Osteoblast (primary cell): ENCODE data around the gene LRRFIP1. TPM values are rescaled to one million over a fixed set of nuclear protein-coding genes. Genes with fewer than 3 reads are reported as not detected.

ENCODE experiments used
- DNase-seq: peaks from one replicate; pipeline ENCODE4 v3.0.0; 2011; ENCODE audit warnings: low spot score, mixed read lengths; ENCODE audit not compliant: insufficient read length; ENCODE audit errors: missing footprints
- H2AFZ ChIP-seq: 2 replicates; pipeline ENCODE4 v1.6.0; 2011; ENCODE audit warnings: mild to moderate bottlenecking, low read length
- H3K27ac ChIP-seq: 2 replicates; pipeline ENCODE4 v1.5.1; 2011; ENCODE audit warnings: mild to moderate bottlenecking, low read depth, low read length, moderate library complexity
- H3K27me3 ChIP-seq: 2 replicates; pipeline ENCODE4 v1.6.0; 2012; ENCODE audit warnings: mild to moderate bottlenecking, control low read depth, inconsistent platforms, low read length, moderate library complexity; ENCODE audit not compliant: insufficient read depth
- H3K36me3 ChIP-seq: 2 replicates; pipeline ENCODE4 v1.5.1; 2011; ENCODE audit warnings: mild to moderate bottlenecking, low read length, control low read depth, moderate library complexity; ENCODE audit not compliant: insufficient read depth
- H3K4me1 ChIP-seq: 2 replicates; pipeline ENCODE4 v1.5.1; 2011; ENCODE audit warnings: mild to moderate bottlenecking, low read length, control low read depth, moderate library complexity; ENCODE audit not compliant: insufficient read depth
- H3K4me2 ChIP-seq: 2 replicates; pipeline ENCODE4 v1.6.0; 2011; ENCODE audit warnings: mild to moderate bottlenecking, low read length; ENCODE audit not compliant: insufficient read depth
- H3K4me3 ChIP-seq: fragments of 200-600 bp; sonication (generic); 3 replicates; pipeline ENCODE4 v1.5.1; 2012; ENCODE audit warnings: mild to moderate bottlenecking, low read length, inconsistent platforms; ENCODE audit not compliant: insufficient read depth
- H3K79me2 ChIP-seq: 2 replicates; pipeline ENCODE4 v1.6.0; 2012; ENCODE audit warnings: mild to moderate bottlenecking, low read length, control low read depth, inconsistent platforms; ENCODE audit not compliant: insufficient read depth
- H3K9me3 ChIP-seq: 2 replicates; pipeline ENCODE4 v1.5.1; 2011; ENCODE audit warnings: low read depth, low read length, control low read depth
- H4K20me1 ChIP-seq: 2 replicates; pipeline ENCODE4 v1.6.0; 2012; ENCODE audit warnings: mild to moderate bottlenecking, low read length, control low read depth; ENCODE audit not compliant: insufficient read depth
- CTCF ChIP-seq: IDR thresholded peaks from 2 replicates; pipeline ENCODE4 v1.5.1; 2011; ENCODE audit warnings: mild to moderate bottlenecking, low read depth, low read length, moderate library complexity; ENCODE audit errors: extremely low read depth
- total RNA-seq: library from RNA; depleted of rRNA; stranded (reverse); fragments of >200 nt; gene quantifications from 2 replicates; pipeline ENCODE4 v1.2.3, GENCODE V29; 2012

Gene LRRFIP1
- total RNA-seq, 1 donor, result 51.8 TPM

- DNase-seq, result no peak
- H3K79me2 ChIP-seq, result peaks cover 73% of the 10 kb centered on the region
- no peak for TF ChIP-seq CTCF
- H3K4me3 ChIP-seq, result no peak overlapping the region
- H3K27ac ChIP-seq, result peak overlapping the region; percentile 95
- no peak overlapping the region for H2AFZ ChIP-seq
- H3K4me2 ChIP-seq, result no peak overlapping the region
- peaks cover 8% of the 10 kb centered on the region for H4K20me1 ChIP-seq
- H3K36me3 ChIP-seq, result no peaks in the 10 kb centered on the region
- H3K4me1 ChIP-seq, result peaks cover 64% of the 10 kb centered on the region
- H3K9me3 ChIP-seq, result no peaks in the 10 kb centered on the region
- no peaks in the 10 kb centered on the region for H3K27me3 ChIP-seq
Observed at GRCh38 chr2:237699870-237700511, 72.6 kb downstream of the LRRFIP1 start.

DNA sequence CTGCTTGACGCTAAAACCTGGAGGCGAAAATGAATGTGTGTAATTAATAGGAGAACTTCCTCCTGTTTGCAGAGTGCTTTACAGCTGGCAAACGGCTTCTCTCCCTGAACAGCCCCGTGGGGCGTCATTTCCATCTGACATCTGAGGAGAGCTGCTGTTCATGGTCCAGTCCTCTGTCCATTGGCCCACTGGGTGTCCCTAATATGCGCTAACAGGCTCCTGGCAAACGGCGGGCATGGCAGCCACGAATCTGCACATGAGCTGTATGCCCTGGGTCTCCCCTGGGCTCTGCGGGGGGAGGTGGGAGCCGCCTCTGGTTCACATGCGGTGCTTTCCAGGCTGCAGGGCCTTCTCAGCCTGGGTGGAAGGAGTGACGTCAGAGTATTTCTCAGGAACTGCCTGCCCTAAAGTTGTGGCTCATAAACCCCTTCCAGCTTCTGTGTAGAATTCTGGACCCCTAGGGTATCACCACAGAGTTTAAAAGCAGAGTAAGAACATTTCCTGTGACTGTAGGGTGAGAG, 73.2 kb downstream of the LRRFIP1 start:
- Histone ChIP-seq H3K27ac (peak overlapping the region; percentile 95), H4K20me1 (peaks cover 12% of the 10 kb centered on the region), H3K27me3 (no peaks in the 10 kb centered on the region), H3K4me3 (no peak overlapping the region), H3K79me2 (peaks cover 77% of the 10 kb centered on the region), H2AFZ (no peak overlapping the region), H3K4me2 (no peak overlapping the region), H3K36me3 (no peaks in the 10 kb centered on the region), H3K9me3 (no peaks in the 10 kb centered on the region), H3K4me1 (peaks cover 62% of the 10 kb centered on the region)
- TF ChIP-seq CTCF, result no peak
- DNase-seq, result peak; percentile 86

DNA sequence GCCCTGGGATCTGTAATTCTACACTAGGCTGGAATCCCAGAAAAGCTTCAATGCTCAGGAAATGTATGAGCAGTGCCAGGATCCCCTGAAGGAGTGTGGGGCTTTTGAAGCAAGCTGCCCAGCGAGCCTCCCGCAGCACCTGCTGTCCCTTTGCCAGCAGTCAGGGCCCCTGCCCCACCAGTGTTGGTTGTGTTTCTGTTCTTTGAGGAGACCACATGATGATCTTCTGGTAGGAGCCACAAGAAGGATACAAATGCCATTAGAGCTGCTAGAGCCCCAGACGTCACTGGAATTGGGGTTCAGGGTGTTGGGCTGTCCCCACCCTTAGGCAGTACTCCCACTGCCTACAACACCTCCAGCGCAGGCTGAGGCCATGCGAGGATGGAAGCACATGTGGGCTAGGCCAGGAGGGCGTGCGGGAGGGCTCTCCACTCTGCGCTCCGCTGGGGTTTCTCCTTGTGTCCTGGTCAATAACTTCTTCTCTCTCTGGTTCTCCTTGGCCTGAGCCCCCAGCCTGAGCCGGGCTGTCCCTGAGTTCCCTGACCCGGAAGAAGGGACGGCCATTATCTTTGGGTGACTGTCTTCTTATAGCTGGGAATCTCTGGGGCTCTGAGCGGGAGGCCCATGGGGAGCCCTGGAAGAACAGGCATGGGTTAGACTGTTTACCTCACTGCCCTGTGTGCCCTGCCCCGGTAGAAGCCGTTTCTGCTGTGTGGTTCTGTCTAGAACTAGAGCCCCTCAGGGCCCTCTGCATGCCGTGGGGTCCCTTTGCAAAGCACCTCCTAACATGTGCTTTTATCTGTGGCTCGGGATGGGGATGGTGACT, 73.9 kb downstream of the LRRFIP1 start:
- Histone ChIP-seq H3K79me2 (peaks cover 79% of the 10 kb centered on the region), H4K20me1 (peaks cover 12% of the 10 kb centered on the region)
- no peak for TF ChIP-seq CTCF

DNA sequence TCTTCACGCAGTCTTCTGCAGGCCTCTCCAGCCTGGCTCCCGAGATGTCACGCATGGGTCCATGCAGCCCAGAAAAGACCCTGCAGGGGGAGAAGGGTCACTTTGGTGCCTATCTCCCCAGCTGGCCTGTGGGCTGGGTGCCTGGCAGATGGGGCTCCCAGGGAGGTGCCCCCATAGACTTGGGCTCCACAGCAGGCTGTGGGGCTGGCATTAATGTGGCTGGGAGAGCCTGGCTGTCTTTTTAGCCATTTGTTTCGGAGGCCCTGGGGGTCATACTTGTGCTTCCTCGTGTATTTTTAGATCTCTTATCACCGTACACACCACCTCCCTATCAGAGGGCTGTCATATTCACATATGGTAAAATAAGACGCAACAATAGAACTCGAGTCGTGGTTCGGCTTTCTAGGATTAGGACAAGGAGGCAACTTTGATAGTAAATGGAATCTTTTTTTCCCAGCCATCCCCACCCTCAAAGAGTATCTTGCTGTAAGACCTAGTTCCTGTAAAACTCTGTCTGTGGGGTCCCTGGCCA, 74.5 kb downstream of the LRRFIP1 start:
- Histone ChIP-seq H3K4me2 (peak overlapping the region; percentile 80), H3K27ac (peak overlapping the region; percentile 95), H4K20me1 (peaks cover 12% of the 10 kb centered on the region), H3K79me2 (peaks cover 79% of the 10 kb centered on the region), H3K4me3 (peak overlapping the region; percentile 35), H3K9me3 (no peaks in the 10 kb centered on the region), H3K36me3 (no peaks in the 10 kb centered on the region), H2AFZ (no peak overlapping the region), H3K4me1 (peaks cover 50% of the 10 kb centered on the region), H3K27me3 (no peaks in the 10 kb centered on the region)
- no peak for TF ChIP-seq CTCF
- DNase-seq, result no peak

More for the DNA sequence above, 73.9 kb downstream of the LRRFIP1 start:
- Histone ChIP-seq H3K4me2 (no peak overlapping the region), H3K9me3 (no peaks in the 10 kb centered on the region), H3K4me3 (no peak overlapping the region), H3K4me1 (peaks cover 55% of the 10 kb centered on the region), H3K27ac (peak overlapping the region; percentile 95), H2AFZ (no peak overlapping the region), H3K27me3 (no peaks in the 10 kb centered on the region), H3K36me3 (no peaks in the 10 kb centered on the region)
- no peak for DNase-seq
